H1 (cell line): ENCODE measurements around the gene ERFE. TPM values are rescaled to one million over a fixed set of nuclear protein-coding genes. Genes with fewer than 3 reads are reported as not detected.
A peak's percentile ranks its signal among the peaks of the same experiment; 100 is the strongest.

Experiments used
- CTCF ChIA-PET: fragments of 300-600 bp; sonication (Branson Sonifier 250); formaldehyde crosslinking; loops from one replicate; lab custom pipeline; 2021; ENCODE audit not compliant: partially characterized antibody; lab: Charles Lee
- POLR2A ChIA-PET: fragments of 300-600 bp; sonication (Branson Sonifier 250); formaldehyde crosslinking; loops from one replicate; lab custom pipeline; 2021; ENCODE audit warnings: inconsistent platforms; ENCODE audit not compliant: partially characterized antibody; lab: Charles Lee
- DNase-seq, 2 experiments: peaks; one replicate each; pipeline versions ENCODE4 v3.0.0 to v3.0.0-alpha.2; 2010 to 2022; ENCODE audit warnings: low spot score in 2 of 2, low read depth in 1 of 2, mixed read lengths in 1 of 2
- FAIRE-seq: peaks from 2 replicates; lab custom pipeline; 2011; peaks lifted over from hg19 to GRCh38; lab: Jason Lieb, UNC
- H2AFZ ChIP-seq: 2 replicates; pipeline ENCODE4 v1.8.1; 2012; ENCODE audit warnings: low read length, inconsistent platforms
- H2AK5ac ChIP-seq: 2 replicates; pipeline ENCODE4 v1.6.1; 2013; ENCODE audit warnings: low read depth, low read length
- H2BK120ac ChIP-seq: replicated peaks from 2 replicates; pipeline ENCODE3; 2013; ENCODE audit warnings: low read depth, low read length, inconsistent platforms
- H2BK12ac ChIP-seq: 2 replicates; pipeline ENCODE4 v1.6.1; 2013; ENCODE audit warnings: low read depth, low read length
- H2BK15ac ChIP-seq: 2 replicates; pipeline ENCODE4 v1.6.1; 2013; ENCODE audit warnings: low read length
- H2BK20ac ChIP-seq: 2 replicates; pipeline ENCODE4 v1.6.1; 2013; ENCODE audit warnings: low read length
- H2BK5ac ChIP-seq: 2 replicates; pipeline ENCODE4 v1.6.1; 2013; ENCODE audit warnings: low read depth, low read length
- H3K14ac ChIP-seq: 2 replicates; pipeline ENCODE4 v1.6.1; 2013; ENCODE audit warnings: inconsistent platforms; ENCODE audit not compliant: insufficient read length
- H3K18ac ChIP-seq: 2 replicates; pipeline ENCODE4 v1.6.1; 2013; ENCODE audit warnings: low read length; ENCODE audit errors: extremely low read depth
- H3K23ac ChIP-seq: 2 replicates; pipeline ENCODE4 v1.6.1; 2013; ENCODE audit warnings: inconsistent platforms; ENCODE audit not compliant: insufficient read length
- H3K23me2 ChIP-seq: 2 replicates; pipeline ENCODE4 v1.6.1; 2013; ENCODE audit warnings: low read depth, low read length
- H3K27ac ChIP-seq: 2 replicates; pipeline ENCODE4 v1.6.1; 2011; ENCODE audit warnings: low read depth, low read length, inconsistent platforms
- H3K27me3 ChIP-seq, 4 experiments: replicated peaks in 1 of 4; 1 replicate in 1 of 4; 2 replicates in 3 of 4; pipeline versions ENCODE4 v1.6.1 to v1.8.1; 2011 to 2013; ENCODE audit warnings: low read length in 3 of 4, mild to moderate bottlenecking in 3 of 4, inconsistent platforms in 2 of 4, mixed read lengths in 2 of 4, moderate library complexity in 1 of 4; ENCODE audit not compliant: control insufficient read depth in 3 of 4, insufficient read depth in 3 of 4; ENCODE audit errors: extremely low read depth in 1 of 4
- H3K36me3 ChIP-seq, 4 experiments: 2 replicates each; pipeline versions ENCODE4 v1.6.1 to v1.8.1; 2011 to 2013; ENCODE audit warnings: mild to moderate bottlenecking in 4 of 4, low read length in 3 of 4, moderate library complexity in 2 of 4, control low read depth in 1 of 4, inconsistent platforms in 1 of 4; ENCODE audit not compliant: insufficient read depth in 4 of 4, control insufficient read depth in 2 of 4
- H3K4ac ChIP-seq: replicated peaks from 2 replicates; pipeline ENCODE3; 2013; ENCODE audit warnings: low read length, low read depth, mixed read lengths, inconsistent platforms; ENCODE audit not compliant: insufficient read length
- H3K4me1 ChIP-seq, 4 experiments: replicated peaks in 1 of 4; 1 replicate in 1 of 4; 2 replicates in 3 of 4; pipeline versions ENCODE4 v1.6.1 to v1.8.1; 2011 to 2013; ENCODE audit warnings: low read length in 3 of 4, inconsistent platforms in 2 of 4, mixed read lengths in 1 of 4; ENCODE audit not compliant: insufficient read depth in 4 of 4, control insufficient read depth in 3 of 4
- H3K4me2 ChIP-seq, 2 experiments: 2 replicates each; pipeline versions ENCODE4 v1.6.1 to v1.8.1; 2011 to 2013; ENCODE audit warnings: low read depth in 2 of 2, low read length in 2 of 2, control low read depth in 1 of 2, inconsistent platforms in 1 of 2, mild to moderate bottlenecking in 1 of 2; ENCODE audit not compliant: insufficient read depth in 1 of 2
- H3K4me3 ChIP-seq, 4 experiments: fragments of 200-600, 300-600 bp in 1 of 4; sonication (generic), shearing (Covaris generic), sonication (Bioruptor Twin) in 1 of 4; 2 replicates each; pipeline versions ENCODE4 v1.5.1 to v1.8.1; 2011 to 2016; ENCODE audit warnings: low read length in 4 of 4, low read depth in 3 of 4, control low read depth in 2 of 4, inconsistent platforms in 2 of 4, mild to moderate bottlenecking in 2 of 4, mixed read lengths in 1 of 4, moderate library complexity in 1 of 4; ENCODE audit not compliant: insufficient read depth in 2 of 4; ENCODE audit errors: extremely low read depth in 1 of 4
- H3K56ac ChIP-seq: replicated peaks from 2 replicates; pipeline ENCODE3; 2013; ENCODE audit warnings: low read depth, mild to moderate bottlenecking, mixed read lengths, low read length, inconsistent platforms; ENCODE audit not compliant: insufficient read length
- H3K79me1 ChIP-seq: 2 replicates; pipeline ENCODE4 v1.6.1; 2013; ENCODE audit warnings: low read depth, low read length, control low read depth
- H3K79me2 ChIP-seq, 2 experiments: 2 replicates each; pipeline versions ENCODE4 v1.6.1 to v1.8.1; 2012 to 2013; ENCODE audit warnings: low read length in 2 of 2, mild to moderate bottlenecking in 2 of 2, inconsistent platforms in 1 of 2; ENCODE audit not compliant: insufficient read depth in 2 of 2, control insufficient read depth in 1 of 2
- H3K9ac ChIP-seq, 4 experiments: replicated peaks in 1 of 4; 1 replicate in 1 of 4; 2 replicates in 3 of 4; pipeline versions ENCODE4 v1.6.1 to v1.8.1; 2011 to 2013; ENCODE audit warnings: low read depth in 3 of 4, low read length in 3 of 4, control low read depth in 2 of 4, mild to moderate bottlenecking in 2 of 4, moderate library complexity in 2 of 4, inconsistent platforms in 1 of 4; ENCODE audit errors: extremely low read depth in 1 of 4
- H3K9me3 ChIP-seq, 2 experiments: 2 replicates each; pipeline versions ENCODE4 v1.6.1 to v1.8.1; 2012 to 2013; ENCODE audit warnings: mild to moderate bottlenecking in 2 of 2, moderate library complexity in 2 of 2, control low read depth in 1 of 2, inconsistent platforms in 1 of 2, low read depth in 1 of 2, low read length in 1 of 2, mixed read lengths in 1 of 2; ENCODE audit not compliant: insufficient read depth in 2 of 2
- H4K20me1 ChIP-seq, 2 experiments: replicated peaks in 1 of 2; 2 replicates each; pipeline versions ENCODE3 to v1.8.1; 2011 to 2013; ENCODE audit warnings: inconsistent platforms in 2 of 2, low read length in 2 of 2, mild to moderate bottlenecking in 1 of 2; ENCODE audit not compliant: insufficient read depth in 2 of 2, control insufficient read depth in 1 of 2
- H4K5ac ChIP-seq: 2 replicates; pipeline ENCODE4 v1.6.1; 2013; ENCODE audit warnings: low read length, low read depth, mixed read lengths, inconsistent platforms; ENCODE audit not compliant: insufficient read length
- H4K8ac ChIP-seq: 2 replicates; pipeline ENCODE4 v1.8.0; 2013; ENCODE audit warnings: mild to moderate bottlenecking, moderate library complexity, low read length, inconsistent platforms; ENCODE audit not compliant: insufficient read depth; ENCODE audit errors: extremely low read depth
- H4K91ac ChIP-seq: replicated peaks from 2 replicates; pipeline ENCODE3; 2013; ENCODE audit warnings: low read length, mixed read lengths, inconsistent platforms; ENCODE audit not compliant: insufficient read length
- ATF3 ChIP-seq: IDR thresholded peaks from 2 replicates; pipeline ENCODE4 v1.6.1; 2011; ENCODE audit warnings: low read depth, mild to moderate bottlenecking, low read length; ENCODE audit not compliant: insufficient read depth
- BACH1 ChIP-seq: IDR thresholded peaks from 2 replicates; pipeline ENCODE4 v1.6.1; 2012; ENCODE audit warnings: low read length, improper control_type of control experiment
- CBX8 ChIP-seq: fragments of 300-800, 300-1000 bp; sonication (generic); IDR thresholded peaks from 2 replicates; pipeline ENCODE4 v1.7.1; 2016; ENCODE audit warnings: low read depth, low read length, borderline replicate concordance
- CEBPB ChIP-seq: IDR thresholded peaks from 2 replicates; pipeline ENCODE4 v1.6.1; 2012; ENCODE audit warnings: low read depth, low read length
- RFX5 ChIP-seq: IDR thresholded peaks from 2 replicates; pipeline ENCODE4 v1.6.1; 2011; ENCODE audit warnings: low read depth, low read length, improper control_type of control experiment, borderline replicate concordance
- SIN3A ChIP-seq, 2 experiments: IDR thresholded peaks in 1 of 2; conservative IDR thresholded peaks in 1 of 2; 2 replicates each; pipeline ENCODE4 v1.6.1; 2011 to 2012; ENCODE audit warnings: low read length in 2 of 2, improper control_type of control experiment in 1 of 2, low read depth in 1 of 2, mild to moderate bottlenecking in 1 of 2
- USF2 ChIP-seq: IDR thresholded peaks from 2 replicates; pipeline ENCODE4 v1.6.1; 2011; ENCODE audit warnings: low read length, improper control_type of control experiment
- WGBS, 2 experiments: shearing (Covaris generic) in 1 of 2; methylation state at CpG; one replicate each; pipeline versions ENCODE4 v1.1.6 to v1.1.7; 2013 to 2015; ENCODE audit warnings: low lambda C conversion rate in 2 of 2, mixed read lengths in 2 of 2, inconsistent platforms in 1 of 2, low coverage in 1 of 2, missing lambda C conversion rate in 1 of 2; ENCODE audit not compliant: insufficient replicate concordance in 2 of 2, insufficient coverage in 1 of 2, insufficient read length in 1 of 2; ENCODE audit errors: extremely low coverage in 1 of 2, missing lambda C conversion rate in 1 of 2; 5-methylcytosine and 5-hydroxymethylcytosine counted together
- polyA plus RNA-seq, 7 experiments: library from polyadenylated mRNA; depleted of rRNA in 3 of 7; stranded (reverse) in 5 of 7; unstranded in 2 of 7; fragments of >200 nt in 5 of 7; fragments of 200-250 nt in 2 of 7; gene quantifications; 1 replicate in 5 of 7; 2 replicates in 1 of 7; 4 replicates in 1 of 7; pipeline versions ENCODE4 v1.2.1 to v1.2.3, GENCODE V29; 2011 to 2013; ENCODE audit warnings: missing spikeins in 2 of 7, mixed read lengths in 2 of 7
- total RNA-seq: library from RNA; stranded (reverse); fragmentation: NEBNext Ultra II Directional; extraction: Animal tissue kit (Norgen Biotek cat#: 25700); gene quantifications from 2 replicates; pipeline ENCODE4 v1.2.1, GENCODE V29; 2021

The ERFE gene
- total and polyA plus RNA-seq, 2 of the 8 experiments (the other 6 are each of a cell fraction or from before 2014, with no cell fraction given), result 2.5 to 3.6 TPM

- no peak overlapping the region for H2BK15ac ChIP-seq
- peak overlapping the region; percentile 39; the same call in 1 of the 2 replicates for H2BK5ac ChIP-seq
- H3K27me3 ChIP-seq, result no peaks in the 10 kb centered on the region; a peak in 1 of 7 replicates
- H4K8ac ChIP-seq, result peak overlapping the region; percentile 2
- no peak overlapping the region for H3K4ac ChIP-seq
- H3K4me2 ChIP-seq, result no peak overlapping the region
- ChIA-PET POLR2A (interaction anchor here (0.9 kb wide), 1 partner anchor 14 kb away, joined by 3 read pairs; no protein-coding TSS in a partner anchor), CTCF (interaction anchor here (0.6 to 1.0 kb wide), 3 partner anchors 11 to 199 kb away, joined by 3 read pairs; no protein-coding TSS in a partner anchor)
- H3K4me3 ChIP-seq, result no peak overlapping the region
- no peak overlapping the region for H3K23ac ChIP-seq
- no peak overlapping the region for H3K14ac ChIP-seq
- H2BK20ac ChIP-seq, result no peak overlapping the region
- no peaks in the 10 kb centered on the region; a peak in 1 of 8 replicates for H3K36me3 ChIP-seq
- no peak overlapping the region for H2BK12ac ChIP-seq
- H3K56ac ChIP-seq, result no peak overlapping the region
- WGBS, 2 experiments, result 76% methylated on average over 15 of the region's 22 CpGs; no CpG with 5 or more reads in 1 of the 2 experiments
- H2BK120ac ChIP-seq, result no peak overlapping the region
- H2AFZ ChIP-seq, result no peak overlapping the region
- H3K23me2 ChIP-seq, result peaks cover 25% of the 10 kb centered on the region
- no peaks in the 10 kb centered on the region for H3K79me2 ChIP-seq
- no peak overlapping the region for H3K9ac ChIP-seq
- peaks cover 0 to 14% of the 10 kb centered on the region in 2 experiments for H4K20me1 ChIP-seq
- DNase-seq (no peak), FAIRE-seq (no peak)
- H3K18ac ChIP-seq, result no peak overlapping the region
- no peak overlapping the region for H3K27ac ChIP-seq
- H3K79me1 ChIP-seq, result no peaks in the 10 kb centered on the region
- H4K91ac ChIP-seq, result no peak overlapping the region
- peaks cover 0 to 12% (median 2%) of the 10 kb centered on the region in 4 experiments; a peak in 3 of 7 replicates for H3K4me1 ChIP-seq
- no peak for TF ChIP-seq USF2
- no peak for TF ChIP-seq ATF3
- TF ChIP-seq CBX8, result no peak
- TF ChIP-seq SIN3A (conservative IDR thresholded peaks at IDR 0.05 in 1 of 2, IDR thresholded peaks at IDR 0.05 in 1 of 2; ENCODE audit: low read depth in 1 of 2, low read length in 2 of 2), result no peak
- no peak for TF ChIP-seq CEBPB
- TF ChIP-seq BACH1, result no peak
- TF ChIP-seq RFX5, result no peak
- no peak overlapping the region for H4K5ac ChIP-seq
- 0 out of 4 replicates have a peak, but pooled peaks cover 0 to 4% of the 10 kb centered on the region in 2 experiments for H3K9me3 ChIP-seq
- H2AK5ac ChIP-seq, result no peak overlapping the region
Observed at GRCh38 chr2:238123218-238123971, 35.4 kb upstream of the ERFE start.
